Measurements from ENCODE around the gene GSG1L2. TPM values are rescaled to one million over a fixed set of nuclear protein-coding genes. Genes with fewer than 3 reads are reported as not detected.

The GSG1L2 gene
- total RNA-seq, result not detected

DNA sequence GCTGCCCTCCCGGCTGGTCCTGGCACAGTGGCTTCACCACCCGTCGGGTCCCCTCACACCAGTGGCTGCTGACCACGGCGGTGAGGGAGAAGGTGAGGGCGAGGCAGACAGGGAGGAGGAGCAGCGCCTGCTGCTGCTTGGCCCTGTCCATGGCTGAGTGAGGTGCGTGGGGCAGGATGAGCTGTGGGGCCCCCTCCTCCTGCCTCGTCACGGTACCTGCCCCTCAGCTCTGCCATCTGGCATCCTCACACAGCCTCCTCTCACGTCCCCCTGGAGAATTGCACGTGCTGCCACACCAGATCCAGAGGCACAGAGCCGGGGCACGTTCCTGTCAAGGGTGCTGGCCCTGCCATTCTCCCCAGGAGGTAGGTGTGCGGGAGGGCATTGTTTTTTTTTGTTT, at the start of gene GSG1L2:
Gene GSG1L2, minus strand, starts transcription at position 159 of the 400 bp plus-strand sequence. Its CDS starts 8 bp downstream, at position 151.
- Mint-ChIP-seq H3K4me3 (no peak within 1 kb of the TSS), H3K9me3 (no peaks in the 10 kb centered on the region), H3K4me1 (ENCODE audit: low read depth in 2 of 2) (no peaks in the 10 kb centered on the region), H3K27me3 (peaks cover 14 to 17% of the 10 kb centered on the region in 2 donors), H3K27ac (no peak within 1 kb of the TSS), H3K36me3 (no peaks in the 10 kb centered on the region)
- ATAC-seq (peak in 1 of 2 donors; percentile 8), DNase-seq (ENCODE audit: low spot score) (no peak)

DNA sequence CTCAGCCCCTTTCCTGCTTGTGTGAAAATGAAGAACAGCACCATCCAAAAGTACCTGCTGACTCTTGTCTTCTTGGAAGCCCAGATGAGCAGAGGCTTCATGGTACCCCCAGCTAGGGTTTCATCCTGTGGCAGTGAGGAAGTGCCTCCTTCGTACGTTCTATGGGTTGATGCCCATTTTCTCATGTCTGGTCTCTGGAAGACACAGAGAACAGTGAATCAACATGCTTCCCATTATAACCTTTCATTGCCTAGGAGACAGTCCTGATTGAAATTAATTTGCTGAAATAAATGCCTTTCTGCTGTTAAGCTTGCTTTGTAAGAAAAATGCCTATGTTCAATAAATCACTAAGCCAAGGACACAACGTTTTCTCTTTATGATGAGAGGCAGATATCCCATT, 46.7 kb upstream of the GSG1L2 start:
- no peak overlapping the region for H3K4me3 Mint-ChIP-seq
- H3K27me3 Mint-ChIP-seq, result peaks cover 24 to 30% of the 10 kb centered on the region in 2 donors
- no peaks in the 10 kb centered on the region for H3K4me1 Mint-ChIP-seq (ENCODE audit: low read depth in 2 of 2)
- no peaks in the 10 kb centered on the region for H3K36me3 Mint-ChIP-seq
- H3K9me3 Mint-ChIP-seq, result peaks cover 3% of the 10 kb centered on the region
- DNase-seq (ENCODE audit: low spot score) (no peak), ATAC-seq (no peak)
- H3K27ac Mint-ChIP-seq, result no peak overlapping the region

DNA sequence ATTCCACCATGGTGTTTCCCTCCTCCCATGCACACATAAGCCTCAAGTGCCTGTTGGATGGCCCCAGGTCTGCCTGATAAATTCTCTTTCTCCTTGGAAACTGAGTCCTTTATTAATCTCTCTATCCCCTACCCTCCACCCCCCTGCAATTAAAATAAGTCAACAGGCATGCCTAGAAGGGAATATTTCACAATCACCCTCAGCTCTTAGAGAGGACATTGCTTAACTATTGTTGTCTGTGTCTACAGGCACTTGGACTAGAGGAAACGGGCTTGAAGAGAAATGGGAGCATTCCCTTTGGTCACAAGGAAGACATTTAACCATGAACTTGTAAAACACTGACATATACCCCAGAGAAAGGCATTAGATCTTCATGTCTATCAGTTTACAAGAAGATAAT, 43.7 kb upstream of the GSG1L2 start:
- no peaks in the 10 kb centered on the region for H3K36me3 Mint-ChIP-seq

DNA sequence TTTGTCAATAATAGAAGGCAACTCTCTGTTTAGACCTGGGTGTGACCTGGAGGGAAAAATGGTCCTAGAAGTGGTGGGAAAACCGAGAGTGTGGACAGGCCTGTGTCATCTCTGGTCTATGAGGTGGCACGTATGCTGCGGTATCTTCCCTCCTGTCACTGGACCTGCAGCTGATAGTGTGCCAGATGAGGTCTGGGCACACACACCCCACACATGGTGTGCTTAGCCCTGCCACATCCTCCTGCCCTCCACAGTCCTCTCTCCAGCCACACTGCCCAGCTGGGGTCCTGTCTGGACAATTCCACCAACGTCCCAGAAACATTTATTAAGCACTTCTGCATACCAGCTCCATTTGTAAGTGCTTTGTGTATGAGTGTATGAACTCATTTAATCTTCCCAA, 41.1 kb upstream of the GSG1L2 start:
- Mint-ChIP-seq H3K4me3 (no peak overlapping the region), H3K36me3 (no peaks in the 10 kb centered on the region), H3K9me3 (peaks cover 3% of the 10 kb centered on the region), H3K27ac (no peak overlapping the region), H3K27me3 (peaks cover 16 to 33% of the 10 kb centered on the region in 2 donors), H3K4me1 (ENCODE audit: low read depth in 2 of 2) (no peaks in the 10 kb centered on the region)
- DNase-seq (ENCODE audit: low spot score) (no peak), ATAC-seq (no peak)

More for the DNA sequence above, 43.7 kb upstream of the GSG1L2 start:
- H3K27ac Mint-ChIP-seq, result no peak overlapping the region
- H3K27me3 Mint-ChIP-seq, result peaks cover 21 to 44% of the 10 kb centered on the region in 2 donors
- DNase-seq (ENCODE audit: low spot score) (no peak), ATAC-seq (no peak)
- peaks cover 3% of the 10 kb centered on the region for H3K9me3 Mint-ChIP-seq
- H3K4me3 Mint-ChIP-seq, result no peak overlapping the region
- H3K4me1 Mint-ChIP-seq (ENCODE audit: low read depth in 2 of 2), result no peaks in the 10 kb centered on the region

DNA sequence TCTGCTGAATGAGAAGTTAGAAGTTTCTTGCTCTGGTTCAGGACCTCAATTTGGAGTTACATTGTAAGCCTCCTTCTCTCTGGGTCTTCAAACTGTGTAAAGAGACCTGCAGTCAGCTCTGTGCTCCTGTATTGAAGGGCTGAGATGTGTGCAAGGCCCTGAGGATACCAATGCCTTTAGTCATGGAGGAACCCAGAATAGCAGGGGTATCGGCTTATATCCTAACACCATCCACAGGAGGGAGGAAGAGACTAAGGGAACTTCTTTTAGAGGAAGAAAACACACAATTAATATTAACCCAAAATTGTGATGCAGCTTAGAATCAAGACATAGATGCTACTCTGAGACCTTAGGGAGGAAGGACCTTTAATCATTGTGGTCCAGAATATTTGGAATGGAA, 40.3 kb upstream of the GSG1L2 start:
- Mint-ChIP-seq H3K9me3 (peaks cover 3% of the 10 kb centered on the region), H3K4me1 (ENCODE audit: low read depth in 2 of 2) (no peaks in the 10 kb centered on the region), H3K4me3 (no peak overlapping the region), H3K27me3 (peaks cover 13 to 33% of the 10 kb centered on the region in 2 donors), H3K36me3 (no peaks in the 10 kb centered on the region), H3K27ac (no peak overlapping the region)
- ATAC-seq (no peak), DNase-seq (ENCODE audit: low spot score) (no peak)

DNA sequence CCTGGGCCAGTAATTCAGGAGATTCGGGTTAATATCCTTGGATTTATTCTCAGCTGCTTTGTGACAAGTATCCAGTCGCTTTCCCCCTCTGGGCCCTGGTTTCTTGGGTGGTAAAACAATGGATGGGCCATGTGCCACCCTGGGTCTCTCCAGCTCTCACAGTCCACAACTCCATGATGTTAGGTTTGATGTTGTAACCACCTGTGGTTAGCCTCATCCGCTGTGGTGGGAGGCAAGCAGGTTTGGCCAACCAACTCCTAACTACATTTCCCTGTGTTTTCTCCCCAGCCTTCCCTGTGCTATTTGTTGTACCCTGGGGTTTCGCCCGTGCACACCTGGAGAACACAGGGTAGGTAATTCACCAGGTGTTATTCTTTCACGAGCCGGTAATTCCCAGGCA, 39.0 kb upstream of the GSG1L2 start:
- no peak for ATAC-seq
- DNase-seq (ENCODE audit: low spot score), result no peak
- H3K27me3 Mint-ChIP-seq, result peaks cover 13 to 26% of the 10 kb centered on the region in 2 donors
- H3K36me3 Mint-ChIP-seq, result no peaks in the 10 kb centered on the region
- H3K9me3 Mint-ChIP-seq, result peaks cover 3% of the 10 kb centered on the region
- H3K4me1 Mint-ChIP-seq (ENCODE audit: low read depth in 2 of 2), result no peaks in the 10 kb centered on the region
- no peak overlapping the region for H3K27ac Mint-ChIP-seq
- H3K4me3 Mint-ChIP-seq, result no peak overlapping the region

DNA sequence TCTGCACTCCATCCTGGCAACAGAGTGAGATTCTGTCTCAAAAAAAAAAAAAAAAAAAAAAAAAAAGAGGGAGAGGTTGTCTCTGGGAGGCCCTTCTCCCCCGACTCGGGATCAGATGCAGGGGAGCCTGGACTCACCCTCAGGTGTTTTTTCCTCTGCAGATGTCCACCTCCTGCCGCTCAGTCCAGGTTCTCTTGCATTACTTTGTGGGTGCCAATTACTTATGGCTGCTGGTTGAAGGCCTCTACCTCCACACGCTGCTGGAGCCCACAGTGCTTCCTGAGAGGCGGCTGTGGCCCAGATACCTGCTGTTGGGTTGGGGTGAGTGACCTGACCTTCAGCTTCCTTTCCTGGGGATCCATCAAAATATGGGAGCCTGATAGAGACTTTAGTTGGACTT, 37.9 kb upstream of the GSG1L2 start:
- Mint-ChIP-seq H3K4me3 (no peak overlapping the region), H3K36me3 (no peaks in the 10 kb centered on the region), H3K4me1 (ENCODE audit: low read depth in 2 of 2) (no peaks in the 10 kb centered on the region), H3K27ac (no peak overlapping the region), H3K27me3 (peaks cover 9 to 18% of the 10 kb centered on the region in 2 donors), H3K9me3 (no peaks in the 10 kb centered on the region)
- DNase-seq (ENCODE audit: low spot score) (no peak), ATAC-seq (no peak)

DNA sequence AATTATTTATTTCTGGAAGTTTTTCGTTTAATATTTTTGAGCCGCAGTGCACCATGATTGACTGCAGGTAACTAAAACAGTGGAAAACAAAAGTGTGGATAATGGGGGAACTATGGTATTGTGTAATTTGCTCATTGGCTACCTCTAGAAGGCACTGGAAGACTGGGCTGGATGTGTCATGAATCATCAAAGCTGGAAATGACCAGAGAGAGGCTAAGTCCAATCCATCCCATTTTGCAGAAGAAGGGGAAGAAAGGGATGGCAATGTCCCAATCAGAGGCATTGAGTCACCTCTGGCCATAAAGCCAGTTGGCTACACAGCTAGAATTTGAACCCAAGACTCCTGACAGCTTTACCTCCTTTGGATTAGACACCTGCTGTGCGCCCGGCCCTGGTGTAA, 33.2 kb upstream of the GSG1L2 start:
- H3K27me3 Mint-ChIP-seq, result peaks cover 13 to 34% of the 10 kb centered on the region in 2 donors
- H3K27ac Mint-ChIP-seq, result no peak overlapping the region
- DNase-seq (ENCODE audit: low spot score), result no peak
- H3K36me3 Mint-ChIP-seq, result no peaks in the 10 kb centered on the region
- ATAC-seq, result no peak
- no peaks in the 10 kb centered on the region for H3K9me3 Mint-ChIP-seq
- H3K4me3 Mint-ChIP-seq, result no peak overlapping the region
- H3K4me1 Mint-ChIP-seq (ENCODE audit: low read depth in 2 of 2), result no peaks in the 10 kb centered on the region

DNA sequence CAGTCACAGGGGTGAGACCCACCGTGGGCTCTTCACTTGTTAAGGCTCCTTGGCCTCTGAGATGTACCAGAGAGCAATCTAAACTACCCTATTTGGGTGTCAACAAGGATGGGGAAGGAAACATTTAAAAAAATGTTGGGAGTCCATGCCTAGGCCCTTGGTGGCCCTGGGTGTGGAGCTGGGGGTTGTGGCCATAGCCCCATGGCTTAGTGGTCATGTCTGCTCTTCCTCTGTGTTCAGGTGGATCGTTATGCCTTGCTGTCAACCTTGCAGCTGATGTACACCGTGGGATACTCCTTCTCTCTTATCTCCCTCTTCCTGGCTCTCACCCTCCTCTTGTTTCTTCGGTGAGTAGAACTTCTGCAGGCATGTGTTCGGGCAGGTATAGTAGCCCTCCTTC, 32.4 kb upstream of the GSG1L2 start:
- Mint-ChIP-seq H3K4me1 (ENCODE audit: low read depth in 2 of 2) (no peaks in the 10 kb centered on the region), H3K9me3 (no peaks in the 10 kb centered on the region), H3K27ac (no peak overlapping the region), H3K36me3 (no peaks in the 10 kb centered on the region), H3K27me3 (peaks cover 12 to 34% of the 10 kb centered on the region in 2 donors), H3K4me3 (no peak overlapping the region)
- DNase-seq (ENCODE audit: low spot score) (no peak), ATAC-seq (no peak)

DNA sequence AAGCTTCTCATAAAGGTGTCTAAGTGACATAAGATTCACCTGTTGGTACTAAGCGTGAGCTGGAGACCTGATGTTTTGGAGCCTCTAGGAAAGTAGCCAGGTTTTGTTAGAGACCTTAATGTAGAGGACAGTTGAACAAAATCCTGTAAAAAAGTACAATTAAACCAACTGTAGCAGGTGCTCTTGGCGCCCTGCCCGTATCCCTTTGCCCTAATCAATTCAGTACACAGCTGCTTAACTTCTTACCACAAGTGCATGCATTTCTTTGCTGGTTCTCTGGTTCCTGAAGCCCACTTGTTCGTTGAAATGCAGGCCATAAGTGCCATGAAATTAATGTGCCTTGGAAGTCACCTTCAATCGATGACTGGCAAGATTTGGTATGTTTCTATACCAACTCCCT, 28.3 kb upstream of the GSG1L2 start:
- Mint-ChIP-seq H3K9me3 (no peaks in the 10 kb centered on the region), H3K27ac (no peak overlapping the region), H3K36me3 (no peaks in the 10 kb centered on the region), H3K27me3 (peaks cover 15 to 34% of the 10 kb centered on the region in 2 donors), H3K4me3 (no peak overlapping the region), H3K4me1 (ENCODE audit: low read depth in 2 of 2) (no peaks in the 10 kb centered on the region)
- DNase-seq (ENCODE audit: low spot score) (no peak), ATAC-seq (no peak)

DNA sequence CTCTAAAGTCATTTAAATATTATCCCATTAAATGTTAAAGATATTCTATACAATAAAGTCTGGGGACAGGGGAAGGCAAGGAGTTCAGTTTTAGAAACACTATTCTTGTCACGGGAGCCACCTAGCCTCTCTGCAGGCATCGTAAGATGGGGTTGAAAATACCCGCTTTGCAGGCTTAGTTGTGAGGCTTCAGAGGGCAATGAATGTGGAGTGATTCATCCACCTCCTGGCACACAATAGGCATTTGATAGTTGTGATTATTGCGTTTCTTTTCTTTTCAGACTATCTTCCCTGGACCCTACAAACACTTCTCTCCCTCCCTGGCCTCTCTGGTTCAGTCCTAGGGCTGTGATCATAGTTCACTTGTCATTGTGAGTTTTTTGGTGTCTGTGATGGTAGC, 23.4 kb upstream of the GSG1L2 start:
- ATAC-seq (no peak), DNase-seq (ENCODE audit: low spot score) (no peak)
- Mint-ChIP-seq H3K27ac (no peak overlapping the region), H3K27me3 (peaks cover 15 to 16% of the 10 kb centered on the region in 2 donors), H3K9me3 (no peaks in the 10 kb centered on the region), H3K4me3 (no peak overlapping the region), H3K4me1 (ENCODE audit: low read depth in 2 of 2) (no peaks in the 10 kb centered on the region), H3K36me3 (no peaks in the 10 kb centered on the region)

DNA sequence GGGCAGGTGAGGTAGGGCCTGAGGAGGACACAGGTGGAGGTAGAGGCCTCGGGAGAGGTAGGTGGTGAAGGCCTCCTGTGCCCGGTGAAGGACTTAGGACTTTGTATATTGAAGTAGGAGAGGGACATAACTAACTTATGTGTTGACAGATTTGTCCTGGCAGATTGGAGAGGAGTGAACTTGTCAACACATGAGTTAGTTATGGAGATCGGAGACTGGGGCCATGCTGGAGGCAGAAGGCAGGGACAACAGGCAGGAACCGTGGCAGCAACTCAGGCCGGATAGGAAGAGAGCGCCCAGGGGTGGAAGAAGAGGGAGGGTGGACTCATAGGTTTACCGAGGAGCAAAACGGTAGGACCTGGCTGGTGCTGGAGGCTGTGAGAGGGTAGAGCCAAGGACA, 22.3 kb upstream of the GSG1L2 start:
- peaks cover 21 to 26% of the 10 kb centered on the region in 2 donors for H3K27me3 Mint-ChIP-seq
- H3K36me3 Mint-ChIP-seq, result no peaks in the 10 kb centered on the region
- no peak overlapping the region for H3K4me3 Mint-ChIP-seq
- no peaks in the 10 kb centered on the region for H3K9me3 Mint-ChIP-seq
- H3K4me1 Mint-ChIP-seq (ENCODE audit: low read depth in 2 of 2), result no peaks in the 10 kb centered on the region
- ATAC-seq (no peak), DNase-seq (ENCODE audit: low spot score) (no peak)
- H3K27ac Mint-ChIP-seq, result no peak overlapping the region

DNA sequence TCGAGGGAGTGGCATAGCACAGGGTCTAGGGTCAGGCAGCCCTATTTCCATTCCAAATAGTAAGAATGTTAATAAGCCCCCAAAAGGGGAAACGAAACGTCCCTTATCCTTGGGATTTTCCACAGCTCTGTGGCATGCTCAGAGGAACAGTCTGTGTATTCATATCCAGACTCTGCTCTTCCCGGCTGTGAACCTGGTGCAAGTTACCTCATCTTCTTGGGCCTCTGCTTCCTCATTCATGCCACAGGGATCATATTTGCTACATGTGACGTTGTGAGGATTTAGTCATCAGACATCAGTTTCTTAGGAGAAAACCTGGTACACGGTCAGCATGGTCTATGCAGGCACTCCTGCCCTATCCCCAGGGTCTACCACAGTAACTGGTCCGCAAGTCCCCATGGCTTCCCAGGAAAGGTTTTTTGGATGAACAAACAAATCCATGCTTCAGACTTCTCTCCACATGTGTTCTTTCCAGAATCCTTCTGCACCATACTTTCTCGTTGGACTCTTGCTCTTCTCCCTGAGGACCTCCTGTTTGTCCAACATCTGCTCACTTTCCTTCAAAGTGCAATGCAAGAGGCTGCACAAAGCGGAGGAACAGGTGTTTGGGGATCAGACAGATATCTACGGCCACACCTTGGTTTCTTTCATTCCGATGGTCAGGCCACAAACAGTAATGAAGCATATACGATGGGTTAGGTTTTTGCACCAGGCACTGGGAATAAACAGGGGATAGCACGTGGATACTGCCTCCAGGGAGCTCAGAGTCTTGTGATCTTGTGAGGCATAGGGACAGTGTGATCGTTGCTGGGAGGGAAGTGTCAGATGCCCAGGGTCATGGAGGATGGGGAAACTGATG, 21.5 kb upstream of the GSG1L2 start:
- ATAC-seq (no peak), DNase-seq (ENCODE audit: low spot score) (no peak)
- H3K4me3 Mint-ChIP-seq, result no peak overlapping the region
- H3K27ac Mint-ChIP-seq, result no peak overlapping the region
- H3K4me1 Mint-ChIP-seq (ENCODE audit: low read depth in 2 of 2), result no peaks in the 10 kb centered on the region
- H3K36me3 Mint-ChIP-seq, result no peaks in the 10 kb centered on the region
- H3K27me3 Mint-ChIP-seq, result peaks cover 23 to 34% of the 10 kb centered on the region in 2 donors
- H3K9me3 Mint-ChIP-seq, result no peaks in the 10 kb centered on the region

DNA sequence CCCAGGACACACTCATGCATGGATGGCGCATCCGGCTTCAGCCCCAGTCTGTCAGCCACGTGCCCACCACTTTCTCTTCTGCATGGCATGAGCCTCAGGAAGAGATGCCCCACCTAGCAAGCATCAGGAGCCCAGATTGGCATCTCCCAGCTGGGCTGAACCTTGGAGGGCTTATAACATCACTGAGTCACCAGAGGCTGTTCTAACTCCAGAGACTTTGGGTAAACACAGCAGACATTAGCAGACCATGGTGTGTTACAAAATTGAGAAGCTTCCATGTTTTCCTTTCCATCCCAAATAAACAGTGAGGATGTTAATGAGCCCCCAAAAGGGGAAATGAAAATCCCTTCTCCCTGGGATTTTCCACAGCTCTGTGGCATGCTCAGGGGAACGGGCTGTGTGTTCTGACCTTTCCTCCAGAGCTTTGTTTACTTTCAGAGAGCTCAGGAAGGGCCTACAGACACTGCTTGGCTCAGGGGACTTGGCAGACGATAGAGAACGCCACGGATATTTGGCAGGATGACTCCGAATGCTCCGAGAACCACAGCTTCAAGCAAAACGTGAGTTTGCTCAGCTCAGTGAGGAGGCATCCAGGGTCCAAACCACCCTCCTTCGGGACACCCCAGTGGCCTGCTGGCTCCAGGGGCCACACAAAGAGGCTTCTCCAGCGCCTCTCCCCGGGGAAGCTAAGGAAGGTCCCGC, 20.3 kb upstream of the GSG1L2 start:
- H3K4me1 Mint-ChIP-seq (ENCODE audit: low read depth in 2 of 2), result no peaks in the 10 kb centered on the region
- H3K4me3 Mint-ChIP-seq, result no peak overlapping the region
- DNase-seq (ENCODE audit: low spot score) (no peak), ATAC-seq (peak in 1 of 2 donors; percentile 16)
- no peaks in the 10 kb centered on the region for H3K9me3 Mint-ChIP-seq
- no peaks in the 10 kb centered on the region for H3K36me3 Mint-ChIP-seq
- no peak overlapping the region for H3K27ac Mint-ChIP-seq
- peaks cover 27 to 43% of the 10 kb centered on the region in 2 donors for H3K27me3 Mint-ChIP-seq

Measured in natural killer cell treated with Interleukin-12 subunit alpha and Interleukin-12 subunit beta and Interleukin-15 and Interleukin-18, amount 100 ng/mL, for 72 hours (primary cell).